COLO668 (cell line): ENCODE measurements around the gene BMI1.
A peak's percentile ranks its signal among the peaks of the same experiment; 100 is the strongest.

ENCODE experiments used
- DNase-seq: peaks from one replicate; lab custom pipeline; 2025; ENCODE audit not compliant: unreplicated experiment; lab: John Stamatoyannopoulos, UW

Gene BMI1

GRCh38 chr10:22319547-22319979, 1.3 kb upstream of the BMI1 start:
- no peak for DNase-seq

DNA sequence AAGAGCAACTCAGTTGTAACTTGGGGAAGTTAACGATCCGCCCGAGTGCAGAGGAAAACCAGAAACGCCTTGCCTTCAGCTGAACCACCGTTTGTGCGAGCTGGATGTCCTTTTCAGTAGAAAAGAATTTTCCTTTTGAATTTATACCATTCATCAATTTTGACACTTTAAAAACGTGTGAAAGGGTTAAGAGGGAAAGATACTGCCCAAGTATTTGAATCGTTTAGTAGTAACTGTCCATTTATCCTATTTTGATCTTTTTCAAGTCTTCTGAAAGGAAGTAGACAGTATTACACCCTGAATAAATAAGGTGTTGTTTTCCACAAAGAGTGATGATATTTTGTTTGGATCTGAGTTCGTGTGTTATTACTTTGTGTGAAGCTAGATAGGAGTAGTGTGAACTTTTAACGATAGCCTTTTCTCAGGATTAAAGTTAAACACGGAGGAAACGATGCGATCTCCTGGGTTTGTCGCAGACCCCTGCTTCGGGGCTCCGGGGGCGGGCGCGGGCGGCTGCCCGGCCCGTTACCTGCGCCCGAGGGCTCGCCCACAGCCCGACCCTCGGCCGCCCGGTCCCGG, 830 bp upstream of the BMI1 start:
- DNase-seq: no peak

DNA sequence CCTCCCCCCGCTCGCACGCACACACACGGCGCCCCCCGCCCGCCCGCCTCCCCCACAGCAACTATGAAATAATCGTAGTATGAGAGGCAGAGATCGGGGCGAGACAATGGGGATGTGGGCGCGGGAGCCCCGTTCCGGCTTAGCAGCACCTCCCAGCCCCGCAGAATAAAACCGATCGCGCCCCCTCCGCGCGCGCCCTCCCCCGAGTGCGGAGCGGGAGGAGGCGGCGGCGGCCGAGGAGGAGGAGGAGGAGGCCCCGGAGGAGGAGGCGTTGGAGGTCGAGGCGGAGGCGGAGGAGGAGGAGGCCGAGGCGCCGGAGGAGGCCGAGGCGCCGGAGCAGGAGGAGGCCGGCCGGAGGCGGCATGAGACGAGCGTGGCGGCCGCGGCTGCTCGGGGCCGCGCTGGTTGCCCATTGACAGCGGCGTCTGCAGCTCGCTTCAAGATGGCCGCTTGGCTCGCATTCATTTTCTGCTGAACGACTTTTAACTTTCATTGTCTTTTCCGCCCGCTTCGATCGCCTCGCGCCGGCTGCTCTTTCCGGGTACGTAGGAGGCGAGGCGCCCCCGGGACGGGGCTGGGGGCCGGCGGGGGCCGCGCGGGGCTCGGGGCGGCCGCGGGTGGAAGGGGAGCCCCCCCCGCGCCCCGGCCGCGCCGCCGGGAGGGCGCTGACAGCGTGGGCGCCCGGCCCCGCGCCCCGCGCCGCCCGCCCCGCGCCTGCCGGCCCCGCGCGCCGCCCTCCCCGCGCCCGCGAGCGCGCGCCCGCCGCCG, 441 bp downstream of the BMI1 start:
- DNase-seq: peak; percentile 64

GRCh38 chr10:22321924-22322640, 1.2 kb downstream of the BMI1 start:
- DNase-seq: peak; percentile 43

GRCh38 chr10:22322641-22323160, 1.8 kb downstream of the BMI1 start:
- no peak for DNase-seq

- DNase-seq: no peak
Observed at GRCh38 chr10:22323538-22324305, 2.8 kb downstream of the BMI1 start.

GRCh38 chr10:22324413-22324812, 3.5 kb downstream of the BMI1 start:
- DNase-seq: no peak

- DNase-seq: no peak
Observed at GRCh38 chr10:22324893-22325271, 4.0 kb downstream of the BMI1 start.

- peak; percentile 78 for DNase-seq
Observed at GRCh38 chr10:22325272-22326144, 4.6 kb downstream of the BMI1 start.

DNA sequence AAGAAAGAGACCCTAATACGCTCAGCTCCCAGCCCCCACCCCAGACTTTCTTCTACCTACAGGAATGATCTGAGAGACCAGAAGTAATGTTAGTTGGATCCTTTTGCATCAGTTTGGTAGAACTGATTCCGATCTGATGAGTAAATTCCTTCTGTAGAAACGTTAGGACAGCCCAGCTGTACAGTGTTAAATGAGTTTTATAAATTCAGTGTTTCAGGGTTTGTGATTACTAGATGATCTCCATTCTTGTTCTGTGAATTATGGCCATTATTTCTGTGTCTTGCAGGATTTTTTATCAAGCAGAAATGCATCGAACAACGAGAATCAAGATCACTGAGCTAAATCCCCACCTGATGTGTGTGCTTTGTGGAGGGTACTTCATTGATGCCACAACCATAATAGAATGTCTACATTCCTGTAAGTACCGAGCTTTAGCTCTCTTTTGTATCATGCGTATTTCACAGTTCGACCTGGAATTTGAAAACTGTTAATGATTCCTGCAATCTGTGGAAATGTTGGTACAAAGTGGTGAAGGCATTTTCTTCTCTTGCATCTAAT, 5.3 kb downstream of the BMI1 start:
- DNase-seq: no peak

DNA sequence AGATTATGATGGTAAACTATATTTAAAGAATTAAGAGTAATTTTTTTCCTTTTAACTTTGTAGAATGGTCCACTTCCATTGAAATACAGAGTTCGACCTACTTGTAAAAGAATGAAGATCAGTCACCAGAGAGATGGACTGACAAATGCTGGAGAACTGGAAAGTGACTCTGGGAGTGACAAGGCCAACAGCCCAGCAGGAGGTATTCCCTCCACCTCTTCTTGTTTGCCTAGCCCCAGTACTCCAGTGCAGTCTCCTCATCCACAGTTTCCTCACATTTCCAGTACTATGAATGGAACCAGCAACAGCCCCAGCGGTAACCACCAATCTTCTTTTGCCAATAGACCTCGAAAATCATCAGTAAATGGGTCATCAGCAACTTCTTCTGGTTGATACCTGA, 8.3 kb downstream of the BMI1 start:
- DNase-seq: no peak

DNA sequence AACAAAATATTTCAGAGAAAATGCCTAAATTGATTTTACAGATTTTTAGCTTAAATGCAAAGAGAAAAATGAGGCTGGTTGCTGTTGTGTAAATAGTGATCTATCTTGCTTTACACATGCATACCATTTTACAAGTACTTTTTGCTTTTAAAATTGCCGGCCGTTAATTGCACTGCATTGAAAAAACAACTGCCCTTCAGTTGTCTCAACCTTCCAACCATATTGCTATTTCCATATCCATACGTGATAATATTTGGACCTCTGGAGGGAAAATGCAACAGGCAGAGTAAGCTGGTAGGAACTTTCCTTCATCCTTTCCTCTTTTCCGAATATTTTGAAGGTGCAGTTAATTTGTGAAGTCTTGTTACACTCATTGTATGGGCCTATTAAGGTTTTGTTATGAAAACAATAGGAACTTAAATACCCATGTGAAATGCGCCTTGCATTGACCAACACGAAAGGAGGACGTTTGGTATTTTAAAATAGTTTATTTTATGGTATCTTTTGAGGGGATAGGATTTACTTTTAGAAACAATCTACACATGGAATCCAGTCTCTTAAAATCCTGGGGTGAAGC, 11.3 kb downstream of the BMI1 start:
- no peak for DNase-seq

DNA sequence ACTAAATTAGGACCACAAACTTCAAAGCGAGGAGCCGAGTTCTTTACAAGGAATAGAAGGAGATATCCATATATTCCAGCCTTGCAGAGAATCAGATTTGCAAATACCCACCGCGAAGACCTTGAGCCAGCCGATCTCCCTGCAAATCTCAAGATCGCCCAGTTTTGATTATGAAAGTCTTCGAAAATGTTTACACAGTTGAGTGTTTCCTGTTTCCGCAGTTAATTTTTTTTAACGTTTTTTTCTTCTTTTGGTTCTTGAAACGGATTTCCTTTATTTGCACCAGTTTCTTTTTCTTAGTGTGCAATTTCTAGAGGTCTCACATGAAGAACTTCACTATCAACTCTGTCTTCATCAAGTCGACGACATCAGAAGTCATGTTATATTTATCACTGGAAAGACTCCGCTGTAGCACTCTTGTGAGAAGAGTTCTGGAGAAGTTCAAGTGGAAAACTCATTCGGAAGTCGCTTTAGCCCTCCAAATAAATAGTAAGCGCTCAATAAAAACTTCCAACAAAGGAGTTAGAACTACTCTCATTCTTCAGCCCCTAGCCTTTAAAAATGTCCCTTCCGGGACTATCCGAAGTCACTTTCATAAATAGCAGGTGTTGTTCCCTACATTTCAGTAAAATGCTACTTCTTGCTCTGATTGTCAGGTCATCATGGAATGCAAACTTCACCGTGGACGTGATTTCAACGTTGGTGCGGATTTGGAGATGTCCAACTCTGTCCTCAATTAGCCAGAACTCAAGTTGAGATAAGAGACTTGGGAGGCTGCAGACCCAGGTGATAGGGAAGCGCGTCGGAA, 12.5 kb downstream of the BMI1 start:
- no peak for DNase-seq

- no peak for DNase-seq
Observed at GRCh38 chr10:22333975-22334282, 13.0 kb downstream of the BMI1 start.

DNA sequence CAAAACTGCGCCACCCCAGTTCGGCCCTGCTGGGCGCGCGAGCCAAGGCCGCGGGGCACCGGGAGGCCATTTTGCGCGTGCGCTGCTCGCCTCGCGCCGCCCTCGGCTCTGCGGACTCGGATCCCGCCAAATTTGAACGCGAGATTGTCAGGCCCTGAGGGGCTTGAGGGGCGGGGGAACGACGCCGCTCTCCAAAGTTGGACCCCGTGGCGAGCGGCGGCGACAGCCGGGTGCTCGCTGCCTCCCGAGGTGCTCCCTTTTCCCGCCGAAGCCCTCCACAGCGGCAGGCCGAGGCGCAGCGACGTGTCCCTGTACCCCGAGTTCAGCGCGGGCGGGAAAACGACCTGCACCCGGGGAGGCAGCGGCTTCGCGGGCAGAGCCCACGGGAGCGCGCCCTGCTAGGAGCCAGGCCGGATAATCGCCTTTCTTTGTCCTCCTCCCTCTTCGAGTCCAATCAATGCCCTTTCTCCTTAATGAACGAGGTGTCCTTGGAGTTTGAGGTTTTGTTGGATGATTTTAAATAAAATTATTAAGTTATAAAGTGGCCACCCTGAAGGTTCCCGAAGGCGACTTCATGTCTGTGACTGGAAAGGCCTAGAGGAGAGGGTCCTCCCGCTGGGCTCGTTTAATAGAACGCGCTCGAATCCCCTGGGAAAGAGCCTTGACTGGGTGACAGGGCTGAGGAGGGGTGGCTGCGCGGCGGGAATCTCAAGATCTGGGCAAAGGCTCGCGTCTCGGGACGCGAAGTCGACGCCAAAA, 13.7 kb downstream of the BMI1 start:
- no peak for DNase-seq

DNA sequence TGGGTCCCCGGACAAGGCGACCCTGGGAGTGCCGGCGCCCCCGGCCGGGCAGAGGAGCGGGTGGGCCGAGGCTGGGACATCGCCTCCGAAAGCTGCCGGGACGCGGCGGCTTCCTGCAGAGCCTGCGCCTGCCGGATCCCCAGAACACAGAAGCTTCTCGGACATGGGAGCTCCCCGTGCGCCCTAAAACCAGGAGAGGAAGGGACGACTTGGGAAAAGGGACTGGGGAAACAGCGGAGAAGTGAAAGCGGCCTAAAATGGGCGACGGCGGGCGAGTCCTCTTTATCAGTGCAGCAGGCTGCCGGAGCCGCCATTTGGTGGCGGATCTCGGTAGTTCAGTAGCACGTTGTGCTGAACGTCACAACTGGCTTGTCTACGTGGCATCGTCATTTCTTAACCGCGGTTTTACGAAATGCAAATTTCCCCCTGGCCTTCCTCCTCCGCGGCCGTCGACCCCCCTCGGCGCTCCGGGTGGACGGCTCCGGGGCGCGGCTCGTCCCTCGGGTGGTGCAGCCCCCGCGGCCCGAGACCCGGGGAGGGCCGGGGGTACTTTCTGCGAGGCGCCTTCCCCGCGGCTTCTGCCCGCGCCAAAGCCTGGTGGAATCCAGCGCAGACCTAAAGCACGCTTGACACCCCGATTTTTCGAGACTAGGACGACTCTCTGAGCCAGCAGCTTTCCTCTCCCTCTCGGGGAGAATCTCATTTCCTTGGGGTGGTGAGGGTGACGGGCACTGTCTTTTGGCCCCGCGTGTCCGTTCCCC, 14.5 kb downstream of the BMI1 start:
- no peak for DNase-seq

DNA sequence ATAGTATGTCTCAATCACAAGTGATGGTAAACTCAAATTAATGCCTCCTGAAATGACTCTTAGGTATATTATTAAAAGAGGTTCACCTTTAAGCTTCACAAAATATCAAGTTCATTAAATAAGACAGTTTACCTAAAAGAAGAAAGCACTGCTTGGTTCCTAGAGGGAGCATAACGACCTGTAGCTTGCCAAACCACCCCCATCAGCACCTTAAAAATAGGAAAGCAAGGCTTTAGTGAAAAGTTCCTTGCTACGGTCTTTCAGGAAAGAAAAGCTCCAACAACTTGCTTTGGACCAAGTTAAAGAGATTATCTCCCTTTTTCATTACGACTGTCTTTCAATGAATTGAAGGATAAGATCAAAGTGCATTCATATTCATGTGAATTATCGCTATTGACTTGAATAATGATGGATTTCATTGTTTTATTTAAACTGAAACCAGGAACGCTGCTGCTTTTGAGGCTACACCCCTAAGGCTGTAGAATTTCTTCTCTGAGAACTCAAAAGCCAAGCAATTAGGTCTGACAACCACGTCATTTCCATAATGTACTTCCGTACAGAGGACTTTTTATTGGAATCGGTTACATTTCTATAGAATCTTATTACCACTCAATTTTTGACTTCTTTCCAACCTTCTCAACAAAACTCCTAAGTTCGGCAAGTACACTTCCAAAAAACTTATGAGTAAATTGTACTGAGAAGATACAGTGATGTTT, 17.4 kb downstream of the BMI1 start:
- no peak for DNase-seq
